SKM-1 (cell line): ENCODE results near the gene TBC1D21.
"Not testable (repeated sequence)": the region's sequence is repeated elsewhere in the genome, so short reads cannot be mapped to it uniquely, and the experiment has no call there.

Source experiments
- DNase-seq: peaks from one replicate; lab custom pipeline; 2025; ENCODE audit not compliant: unreplicated experiment; lab: John Stamatoyannopoulos, UW

TBC1D21 gene

GRCh38 chr15:73927476-73928240, 54.3 kb downstream of the TBC1D21 start:
- DNase-seq: no peak

- DNase-seq: no peak
Observed at GRCh38 chr15:73928241-73928579, 54.8 kb downstream of the TBC1D21 start.

GRCh38 chr15:73928971-73929627, 55.7 kb downstream of the TBC1D21 start:
- DNase-seq: no peak

- no peak for DNase-seq
Observed at GRCh38 chr15:73930371-73930770, 57.0 kb downstream of the TBC1D21 start.

GRCh38 chr15:73930790-73931281, 57.5 kb downstream of the TBC1D21 start:
- no peak for DNase-seq

- DNase-seq: no peak
Observed at GRCh38 chr15:73931441-73931840, 58.1 kb downstream of the TBC1D21 start.

- no peak for DNase-seq
Observed at GRCh38 chr15:73932381-73933191, 59.2 kb downstream of the TBC1D21 start.

GRCh38 chr15:73934281-73934680, 60.9 kb downstream of the TBC1D21 start:
- DNase-seq: no peak

GRCh38 chr15:73935547-73935946, 62.2 kb downstream of the TBC1D21 start:
- DNase-seq: no peak

- no peak for DNase-seq
Observed at GRCh38 chr15:73936181-73936580, 62.8 kb downstream of the TBC1D21 start.

GRCh38 chr15:73936588-73937290, 63.4 kb downstream of the TBC1D21 start:
- DNase-seq: no peak

GRCh38 chr15:73937296-73937695, 63.9 kb downstream of the TBC1D21 start:
- no peak for DNase-seq

- DNase-seq: no peak
Observed at GRCh38 chr15:73937726-73938125, 64.4 kb downstream of the TBC1D21 start.

- not testable (repeated sequence) for DNase-seq
Observed at GRCh38 chr15:73938516-73938915, 65.2 kb downstream of the TBC1D21 start.
